HG02588 (cell line): ENCODE results near the gene TSNAX.

Experiments used
- ATAC-seq: cut with Tn5 transposase; IDR thresholded peaks from one replicate; pipeline ENCODE4 v1.9.1; 2021; ENCODE audit warnings: mild to moderate bottlenecking, moderate library complexity; ENCODE audit not compliant: unreplicated experiment

Gene TSNAX

GRCh38 chr1:231600458-231600976, 72.0 kb downstream of the TSNAX start:
- ATAC-seq, result no peak

GRCh38 chr1:231601824-231602672, 73.6 kb downstream of the TSNAX start:
- ATAC-seq, result no peak

GRCh38 chr1:231602673-231602984, 74.2 kb downstream of the TSNAX start:
- no peak for ATAC-seq

GRCh38 chr1:231603598-231604275, 75.3 kb downstream of the TSNAX start:
- no peak for ATAC-seq

GRCh38 chr1:231604276-231604621, 75.8 kb downstream of the TSNAX start:
- ATAC-seq, result no peak

GRCh38 chr1:231605149-231606100, 77.0 kb downstream of the TSNAX start:
- no peak for ATAC-seq

- no peak for ATAC-seq
Measured at GRCh38 chr1:231606712-231607111, 78.2 kb downstream of the TSNAX start.

- no peak for ATAC-seq
Measured at GRCh38 chr1:231610388-231610787, 81.9 kb downstream of the TSNAX start.

- ATAC-seq, result no peak
Measured at GRCh38 chr1:231611111-231611510, 82.6 kb downstream of the TSNAX start.

- ATAC-seq, result no peak
Measured at GRCh38 chr1:231611851-231612250, 83.4 kb downstream of the TSNAX start.

GRCh38 chr1:231612393-231613089, 84.1 kb downstream of the TSNAX start:
- ATAC-seq, result peak; percentile 98

GRCh38 chr1:231613419-231614349, 85.2 kb downstream of the TSNAX start:
- ATAC-seq, result no peak
